CD14-positive monocyte (primary cell): ENCODE measurements around the gene BAG5. TPM values are rescaled to one million over a fixed set of nuclear protein-coding genes. Genes with fewer than 3 reads are reported as not detected.

Experiments
- DNase-seq, 3 donors: peaks; one replicate each; pipeline ENCODE4 v3.0.0-alpha.2; 2011 to 2022
- H2AFZ ChIP-seq: 2 replicates; pipeline ENCODE4 v1.6.0; 2012; ENCODE audit warnings: mild to moderate bottlenecking, low read depth, low read length, inconsistent platforms; ENCODE audit not compliant: insufficient read depth, poor library complexity, severe bottlenecking
- H3K27ac ChIP-seq, 2 donors: 1 replicate in 1 of 2; 2 replicates in 1 of 2; pipeline ENCODE4 v1.5.1; 2012 to 2013; ENCODE audit warnings: low read length in 2 of 2, control low read depth in 1 of 2, inconsistent platforms in 1 of 2, low read depth in 1 of 2, mild to moderate bottlenecking in 1 of 2
- H3K27me3 ChIP-seq, 2 donors: one replicate each; pipeline versions ENCODE4 v1.6.0 to v1.6.1; 2011 to 2013; ENCODE audit warnings: low read length in 2 of 2; ENCODE audit not compliant: control insufficient read depth in 2 of 2, insufficient read depth in 2 of 2
- H3K36me3 ChIP-seq, 2 donors: replicated peaks in 1 of 2; 1 replicate in 1 of 2; 2 replicates in 1 of 2; pipeline versions ENCODE4 v1.5.1 to v1.6.1; 2012 to 2013; ENCODE audit warnings: low read length in 2 of 2, control low read depth in 1 of 2, inconsistent platforms in 1 of 2, mild to moderate bottlenecking in 1 of 2; ENCODE audit not compliant: insufficient read depth in 2 of 2, control insufficient read depth in 1 of 2
- H3K4me1 ChIP-seq, 2 donors: 1 replicate in 1 of 2; 2 replicates in 1 of 2; pipeline versions ENCODE4 v1.5.1 to v1.6.1; 2012 to 2013; ENCODE audit warnings: low read length in 2 of 2, control low read depth in 1 of 2, inconsistent platforms in 1 of 2, mild to moderate bottlenecking in 1 of 2, moderate library complexity in 1 of 2; ENCODE audit not compliant: insufficient read depth in 2 of 2, control insufficient read depth in 1 of 2
- H3K4me2 ChIP-seq: replicated peaks from 2 replicates; pipeline ENCODE3; 2012; ENCODE audit warnings: low read length, moderate library complexity, mild to moderate bottlenecking; ENCODE audit not compliant: poor library complexity, severe bottlenecking; ENCODE audit errors: extremely low read depth
- H3K4me3 ChIP-seq, 3 experiments: fragments of 200-600 bp in 1 of 3; sonication (generic) in 1 of 3; replicated peaks in 1 of 3; 1 replicate in 2 of 3; 2 replicates in 1 of 3; pipeline ENCODE4 v1.5.1; 2011 to 2013; ENCODE audit warnings: low read length in 3 of 3, mild to moderate bottlenecking in 3 of 3, control low read depth in 2 of 3, low read depth in 2 of 3, inconsistent platforms in 1 of 3, moderate library complexity in 1 of 3
- H3K79me2 ChIP-seq: 2 replicates; pipeline ENCODE4 v1.6.0; 2012; ENCODE audit warnings: mild to moderate bottlenecking, control low read depth, inconsistent platforms, low read length, moderate library complexity; ENCODE audit not compliant: insufficient read depth
- H3K9ac ChIP-seq: 2 replicates; pipeline ENCODE4 v1.6.0; 2017; ENCODE audit warnings: low read length, mild to moderate bottlenecking; ENCODE audit not compliant: insufficient read depth, poor library complexity, severe bottlenecking
- H3K9me3 ChIP-seq, 2 donors: replicated peaks in 1 of 2; 1 replicate in 1 of 2; 2 replicates in 1 of 2; pipeline versions ENCODE4 v1.5.1 to v1.6.1; 2012 to 2013; ENCODE audit warnings: low read length in 2 of 2, control low read depth in 1 of 2; ENCODE audit not compliant: control insufficient read depth in 1 of 2, insufficient read depth in 1 of 2
- H4K20me1 ChIP-seq: 2 replicates; pipeline ENCODE4 v1.6.0; 2012; ENCODE audit warnings: mild to moderate bottlenecking, low read length, control low read depth, moderate library complexity; ENCODE audit not compliant: insufficient read depth
- H3K27ac Mint-ChIP-seq, 7 donors: one replicate each; pipeline ENCODE4 v1.8.0; 2020; ENCODE audit warnings: mild to moderate bottlenecking in 7 of 7, mixed read lengths in 7 of 7, moderate library complexity in 6 of 7, inconsistent platforms in 2 of 7
- H3K27me3 Mint-ChIP-seq, 3 donors: one replicate each; pipeline ENCODE4 v1.8.0; 2021 to 2022; ENCODE audit warnings: low read depth in 3 of 3, mild to moderate bottlenecking in 3 of 3, mixed read lengths in 3 of 3, moderate library complexity in 3 of 3, inconsistent platforms in 1 of 3
- H3K36me3 Mint-ChIP-seq, 2 donors: one replicate each; pipeline ENCODE4 v1.8.0; 2020; ENCODE audit warnings: mixed read lengths in 2 of 2, inconsistent platforms in 1 of 2, mild to moderate bottlenecking in 1 of 2
- H3K4me1 Mint-ChIP-seq: one replicate; pipeline ENCODE4 v1.8.0; 2020; ENCODE audit warnings: mild to moderate bottlenecking, mixed read lengths
- H3K4me3 Mint-ChIP-seq, 2 donors: one replicate each; pipeline ENCODE4 v1.8.0; 2020; ENCODE audit warnings: mild to moderate bottlenecking in 2 of 2, mixed read lengths in 2 of 2, moderate library complexity in 1 of 2
- H3K9me3 Mint-ChIP-seq, 7 donors: one replicate each; pipeline ENCODE4 v1.8.0; 2020 to 2022; ENCODE audit warnings: mixed read lengths in 7 of 7, mild to moderate bottlenecking in 6 of 7, moderate library complexity in 6 of 7, inconsistent platforms in 2 of 7
- WGBS: methylation state at CpG from one replicate; pipeline ENCODE4 v1.1.5; 2013; ENCODE audit warnings: missing lambda C conversion rate; ENCODE audit not compliant: insufficient coverage; 5-methylcytosine and 5-hydroxymethylcytosine counted together
- intact Hi-C, 2 donors: fragments of 100-400 bp; cut with micrococcal nuclease; formaldehyde crosslinking; loops; one replicate each; pipeline versions ENCODE4 v1.15.0 to v1.15.1; 2023
- polyA plus RNA-seq, 3 donors: library from polyadenylated mRNA; depleted of rRNA in 1 of 3; unstranded in 2 of 3; stranded (reverse) in 1 of 3; fragments of 300-500 nt in 2 of 3; fragments of >200 nt in 1 of 3; fragmentation: Illumina TruSeq in 2 of 3; gene quantifications; 1 replicate in 2 of 3; 2 replicates in 1 of 3; pipeline ENCODE4 v1.2.3, GENCODE V29; 2012 to 2021
- small RNA-seq: library from RNA; depleted of rRNA; stranded (forward); fragments of <200 nt; gene quantifications from one replicate; pipeline ENCODE3, GENCODE V24; 2012; ENCODE audit warnings: low read depth; ENCODE audit not compliant: insufficient read length
- TF ChIP-seq, protein P1 (sequence below): fragments of 200-600 bp; IDR thresholded peaks from one replicate; pipeline ENCODE4 v1.8.0; 2022; ENCODE audit warnings: antibody characterized with exemption, mild to moderate bottlenecking

The BAG5 gene
- polyA plus RNA-seq, 3 donors: 4.7 to 33.1 (median 30.1) TPM

DNA sequence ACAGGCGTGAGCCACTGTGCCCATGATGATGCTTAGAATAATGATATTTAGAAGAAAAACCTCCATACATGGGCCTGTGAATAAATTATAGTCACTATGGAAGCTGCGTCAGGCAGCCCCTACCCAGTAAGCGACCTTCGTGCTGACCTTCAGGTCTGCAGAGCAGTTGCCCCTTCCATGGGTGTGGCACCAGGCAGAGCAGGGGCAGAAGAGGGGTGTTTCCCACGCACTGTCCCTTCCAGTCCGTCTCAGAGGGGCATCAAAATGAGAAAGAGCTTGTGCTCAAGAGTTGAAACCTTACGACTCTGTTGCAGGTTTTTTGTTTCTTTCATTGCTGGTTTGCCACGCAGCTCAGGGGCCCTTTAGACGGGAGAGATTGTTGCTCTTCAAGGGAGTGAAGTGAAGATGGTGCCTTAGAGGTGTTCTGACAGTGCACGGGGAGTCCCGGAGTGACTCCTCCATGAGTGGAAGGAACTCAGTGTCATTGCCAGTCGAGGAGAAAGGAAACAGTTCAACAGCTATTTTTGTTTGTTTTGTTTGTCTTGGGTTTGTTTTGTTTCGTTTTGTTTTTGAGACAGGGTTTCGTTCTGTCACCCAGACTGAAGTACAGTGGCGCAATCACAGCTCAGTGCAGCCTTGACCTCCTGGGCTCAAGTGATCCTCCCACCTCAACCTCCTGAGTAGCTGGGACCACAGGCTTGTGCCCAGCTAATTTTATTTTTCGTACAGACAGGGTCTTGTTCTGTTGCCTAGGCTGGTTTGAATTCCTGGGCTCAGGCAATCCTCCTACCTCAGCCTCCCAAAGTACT is 53.7 kb downstream of the BAG5 start:
- Mint-ChIP-seq H3K36me3 (peaks cover 52 to 81% of the 10 kb centered on the region in 2 donors), H3K9me3 (no peaks in the 10 kb centered on the region), H3K4me1 (no peaks in the 10 kb centered on the region), H3K27ac (peak overlapping the region in 4 of 7 donors; percentile 2 to 41 (median 10)), H3K4me3 (no peak overlapping the region), H3K27me3 (peaks cover 0 to 2% (median 0%) of the 10 kb centered on the region in 3 donors)
- DNase-seq: no peak
- H3K36me3 ChIP-seq: peaks cover 36 to 78% of the 10 kb centered on the region in 2 donors
- no peaks in the 10 kb centered on the region for H3K4me1 ChIP-seq
- WGBS: 95% methylated on average over 11 of the region's 16 CpGs
- H3K27me3 ChIP-seq: no peaks in the 10 kb centered on the region
- no peak overlapping the region for H3K4me2 ChIP-seq
- no peaks in the 10 kb centered on the region for H3K79me2 ChIP-seq
- no peak overlapping the region for H3K4me3 ChIP-seq
- TF ChIP-seq, protein P1, sequence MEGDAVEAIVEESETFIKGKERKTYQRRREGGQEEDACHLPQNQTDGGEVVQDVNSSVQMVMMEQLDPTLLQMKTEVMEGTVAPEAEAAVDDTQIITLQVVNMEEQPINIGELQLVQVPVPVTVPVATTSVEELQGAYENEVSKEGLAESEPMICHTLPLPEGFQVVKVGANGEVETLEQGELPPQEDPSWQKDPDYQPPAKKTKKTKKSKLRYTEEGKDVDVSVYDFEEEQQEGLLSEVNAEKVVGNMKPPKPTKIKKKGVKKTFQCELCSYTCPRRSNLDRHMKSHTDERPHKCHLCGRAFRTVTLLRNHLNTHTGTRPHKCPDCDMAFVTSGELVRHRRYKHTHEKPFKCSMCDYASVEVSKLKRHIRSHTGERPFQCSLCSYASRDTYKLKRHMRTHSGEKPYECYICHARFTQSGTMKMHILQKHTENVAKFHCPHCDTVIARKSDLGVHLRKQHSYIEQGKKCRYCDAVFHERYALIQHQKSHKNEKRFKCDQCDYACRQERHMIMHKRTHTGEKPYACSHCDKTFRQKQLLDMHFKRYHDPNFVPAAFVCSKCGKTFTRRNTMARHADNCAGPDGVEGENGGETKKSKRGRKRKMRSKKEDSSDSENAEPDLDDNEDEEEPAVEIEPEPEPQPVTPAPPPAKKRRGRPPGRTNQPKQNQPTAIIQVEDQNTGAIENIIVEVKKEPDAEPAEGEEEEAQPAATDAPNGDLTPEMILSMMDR: no peak
- no peak overlapping the region for H3K27ac ChIP-seq
- H4K20me1 ChIP-seq: peaks cover 35% of the 10 kb centered on the region
- H2AFZ ChIP-seq: no peak overlapping the region
- no peaks in the 10 kb centered on the region for H3K9me3 ChIP-seq
- intact Hi-C loops: no loop called here
- H3K9ac ChIP-seq: no peak overlapping the region

DNA sequence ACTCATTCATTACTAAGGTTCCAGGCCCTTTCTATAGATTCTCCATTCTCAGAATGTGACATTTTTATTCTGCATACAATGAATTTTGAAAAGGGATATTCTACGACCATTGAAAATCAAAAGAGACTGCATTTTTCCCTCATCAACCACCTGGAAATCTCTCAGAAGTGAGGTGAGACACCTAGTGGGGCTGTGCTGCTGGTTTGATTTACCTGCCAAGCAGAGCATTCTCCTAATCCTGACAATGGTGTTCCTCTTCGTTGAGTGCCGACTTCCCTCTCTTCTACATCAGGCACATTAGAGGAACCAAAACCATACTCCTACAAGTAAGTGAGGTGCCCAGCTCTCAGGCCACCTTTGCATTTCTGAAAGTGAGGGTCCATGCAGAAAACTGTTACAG is 54.7 kb downstream of the BAG5 start:
- no peak overlapping the region for H3K27ac Mint-ChIP-seq
- no peaks in the 10 kb centered on the region for H3K4me1 Mint-ChIP-seq
- H3K27me3 Mint-ChIP-seq: peaks cover 0 to 2% (median 0%) of the 10 kb centered on the region in 3 donors
- H3K4me3 Mint-ChIP-seq: no peak overlapping the region
- Histone ChIP-seq H2AFZ (no peak overlapping the region), H3K9ac (no peak overlapping the region), H3K4me1 (no peaks in the 10 kb centered on the region), H4K20me1 (peaks cover 31% of the 10 kb centered on the region), H3K79me2 (no peaks in the 10 kb centered on the region), H3K36me3 (peaks cover 46 to 88% of the 10 kb centered on the region in 2 donors), H3K4me2 (no peak overlapping the region), H3K27ac (peak overlapping the region in 1 of 2 donors; percentile 14), H3K4me3 (no peak overlapping the region), H3K27me3 (no peaks in the 10 kb centered on the region), H3K9me3 (no peaks in the 10 kb centered on the region)
- intact Hi-C loops: no loop called here
- no CpG with 5 or more reads among the region's 3 CpGs for WGBS
- DNase-seq: no peak
- H3K36me3 Mint-ChIP-seq: peaks cover 61 to 91% of the 10 kb centered on the region in 2 donors
- TF ChIP-seq, protein P1: no peak
- H3K9me3 Mint-ChIP-seq: no peaks in the 10 kb centered on the region

Small RNA genes lying within 50 kb of the gene (small RNA-seq; reads per million reads assigned to genes)
- gene RNU4-68P: not detected
- not detected for gene RNU7-160P

Other genes with a start within 250 kb of the BAG5 start
- gene EIF5, start 228.4 kb downstream of the BAG5 start, polyA plus RNA-seq: 100 to 1,000 TPM; 162 to 191 (median 163) TPM
- 100 to 1,000 TPM in 1 of 3 donors, 10 to 100 TPM in 2; 29.3 to 163 (median 44.7) TPM for gene MARK3, start 177.2 kb downstream of the BAG5 start, polyA plus RNA-seq
- gene CKB, start 39.8 kb downstream of the BAG5 start, polyA plus RNA-seq: 10 to 100 TPM in 1 of 3 donors, 1 to 10 TPM in 1, under 1 TPM in 1; 0.76 to 12.5 (median 2.7) TPM
- gene TRMT61A, start 33.5 kb downstream of the BAG5 start, polyA plus RNA-seq: 1 to 10 TPM; 2.7 to 7.1 (median 3.4) TPM
- 10 to 100 TPM; 13.2 to 58.1 (median 52.3) TPM for gene COA8, start 303 bp upstream of the BAG5 start, polyA plus RNA-seq
- gene KLC1, start 66.6 kb upstream of the BAG5 start, polyA plus RNA-seq: 100 to 1,000 TPM in 1 of 3 donors, 10 to 100 TPM in 2; 41.5 to 108 (median 46.6) TPM
- 1 to 10 TPM in 2 of 3 donors, under 1 TPM in 1; 0.66 to 8.1 (median 2.0) TPM for gene XRCC3, start 152.8 kb upstream of the BAG5 start, polyA plus RNA-seq
- gene ZFYVE21, start 153.2 kb upstream of the BAG5 start, polyA plus RNA-seq: 10 to 100 TPM; 22.1 to 36.5 (median 33.1) TPM